ENCODE data around the gene PTPRF. TPM values are rescaled to one million over a fixed set of nuclear protein-coding genes. Genes with fewer than 3 reads are reported as not detected.

PTPRF gene
- total and polyA plus RNA-seq, 2 experiments from 2014 or later, result 96.0 to 115 TPM

- Histone ChIP-seq H3K27me3 (no peaks in the 10 kb centered on the region), H3K4me3 (no peak overlapping the region), H2AFZ (no peak overlapping the region), H3K36me3 (replicated peaks; ENCODE audit: insufficient read depth, low read depth) (no peaks in the 10 kb centered on the region), H3K9me2 (replicated peaks; ENCODE audit: insufficient read depth) (no peaks in the 10 kb centered on the region), H3K4me1 (ENCODE audit: insufficient read depth) (peaks cover 55% of the 10 kb centered on the region), H4K20me1 (ENCODE audit: insufficient read depth, poor library complexity, severe bottlenecking) (no peaks in the 10 kb centered on the region), H3K27ac (peak overlapping the region; percentile 45), H3K4me2 (no peak overlapping the region), H3K79me2 (peaks cover 57% of the 10 kb centered on the region), H3K9me3 (ENCODE audit: low read depth) (no peaks in the 10 kb centered on the region)
- TF ChIP-seq EZH2 (IDR thresholded peaks at IDR 0.05; ENCODE audit: borderline replicate concordance), result no peak
- no peak for TF ChIP-seq EZH2phosphoT487 (IDR thresholded peaks at IDR 0.05; ENCODE audit: low read depth, severe bottlenecking, unreplicated experiment)
- no peak for TF ChIP-seq CTCF (IDR thresholded peaks at IDR 0.05; ENCODE audit: poor library complexity)
- WGBS (ENCODE audit: low lambda C conversion rate, missing lambda C conversion rate), result 93% methylated on average over 5 of the region's 5 CpGs
- DNase-seq (ENCODE audit: low spot score), result no peak
Observed at GRCh38 chr1:43552059-43552742, 21.5 kb downstream of the PTPRF start.

GRCh38 chr1:43552813-43553212 is 22.1 kb downstream of the PTPRF start:
- Histone ChIP-seq H3K9me2 (replicated peaks; ENCODE audit: insufficient read depth) (no peaks in the 10 kb centered on the region), H3K79me2 (peaks cover 52% of the 10 kb centered on the region), H3K4me2 (no peak overlapping the region), H3K4me1 (ENCODE audit: insufficient read depth) (peaks cover 55% of the 10 kb centered on the region), H3K27ac (peak overlapping the region; percentile 45), H3K27me3 (no peaks in the 10 kb centered on the region), H3K9me3 (ENCODE audit: low read depth) (no peaks in the 10 kb centered on the region), H2AFZ (no peak overlapping the region), H3K4me3 (no peak overlapping the region), H4K20me1 (ENCODE audit: insufficient read depth, poor library complexity, severe bottlenecking) (no peaks in the 10 kb centered on the region), H3K36me3 (replicated peaks; ENCODE audit: insufficient read depth, low read depth) (no peaks in the 10 kb centered on the region)
- peak; percentile 67 for DNase-seq (ENCODE audit: low spot score)
- TF ChIP-seq EZH2phosphoT487 (IDR thresholded peaks at IDR 0.05; ENCODE audit: low read depth, severe bottlenecking, unreplicated experiment) (no peak), EZH2 (IDR thresholded peaks at IDR 0.05; ENCODE audit: borderline replicate concordance) (no peak), CTCF (IDR thresholded peaks at IDR 0.05; ENCODE audit: poor library complexity) (no peak)
- 35% methylated on average over 6 of the region's 6 CpGs for WGBS (ENCODE audit: low lambda C conversion rate, missing lambda C conversion rate)

- H3K4me2 ChIP-seq, result no peak overlapping the region
- no peak overlapping the region for H3K27ac ChIP-seq
- no peak for DNase-seq (ENCODE audit: low spot score)
- WGBS (ENCODE audit: low lambda C conversion rate, missing lambda C conversion rate), result 84% methylated on average over 6 of the region's 6 CpGs
- no peak overlapping the region for H2AFZ ChIP-seq
- no peaks in the 10 kb centered on the region for H3K9me2 ChIP-seq (replicated peaks; ENCODE audit: insufficient read depth)
- H3K4me3 ChIP-seq, result no peak overlapping the region
- TF ChIP-seq EZH2phosphoT487 (IDR thresholded peaks at IDR 0.05; ENCODE audit: low read depth, severe bottlenecking, unreplicated experiment), result no peak
- TF ChIP-seq CTCF (IDR thresholded peaks at IDR 0.05; ENCODE audit: poor library complexity), result peak; percentile 39
- H3K9me3 ChIP-seq (ENCODE audit: low read depth), result no peaks in the 10 kb centered on the region
- H3K27me3 ChIP-seq, result no peaks in the 10 kb centered on the region
- peaks cover 52% of the 10 kb centered on the region for H3K4me1 ChIP-seq (ENCODE audit: insufficient read depth)
- peaks cover 49% of the 10 kb centered on the region for H3K79me2 ChIP-seq
- H3K36me3 ChIP-seq (replicated peaks; ENCODE audit: insufficient read depth, low read depth), result no peaks in the 10 kb centered on the region
- H4K20me1 ChIP-seq (ENCODE audit: insufficient read depth, poor library complexity, severe bottlenecking), result no peaks in the 10 kb centered on the region
Observed at GRCh38 chr1:43554444-43554992, 23.8 kb downstream of the PTPRF start.

Data from hepatocyte (in vitro differentiated cells).